ELR (cell line): ENCODE results near the gene COX8A.

ENCODE experiments used
- DNase-seq: peaks from one replicate; pipeline ENCODE4 v3.0.0-alpha.2; 2015; ENCODE audit warnings: low read depth

COX8A gene

DNA sequence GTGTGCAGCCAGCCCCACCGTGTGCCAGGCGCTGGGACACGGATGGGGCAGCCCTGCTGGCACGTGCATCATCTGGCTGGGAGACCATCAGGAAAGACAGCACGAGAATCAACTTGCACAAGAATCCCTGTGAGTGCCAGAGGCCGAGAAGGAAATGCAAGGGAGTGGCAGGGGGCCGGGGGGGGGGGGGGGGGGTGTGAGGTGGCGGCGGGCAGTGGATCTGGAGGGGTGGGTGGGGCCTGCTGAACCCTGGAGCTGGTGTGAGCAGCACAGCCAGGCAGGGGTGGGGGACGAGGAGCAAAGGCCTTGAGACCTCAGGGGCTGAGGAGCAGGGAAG lies 47.3 kb downstream of the COX8A start:
- no peak for DNase-seq

DNA sequence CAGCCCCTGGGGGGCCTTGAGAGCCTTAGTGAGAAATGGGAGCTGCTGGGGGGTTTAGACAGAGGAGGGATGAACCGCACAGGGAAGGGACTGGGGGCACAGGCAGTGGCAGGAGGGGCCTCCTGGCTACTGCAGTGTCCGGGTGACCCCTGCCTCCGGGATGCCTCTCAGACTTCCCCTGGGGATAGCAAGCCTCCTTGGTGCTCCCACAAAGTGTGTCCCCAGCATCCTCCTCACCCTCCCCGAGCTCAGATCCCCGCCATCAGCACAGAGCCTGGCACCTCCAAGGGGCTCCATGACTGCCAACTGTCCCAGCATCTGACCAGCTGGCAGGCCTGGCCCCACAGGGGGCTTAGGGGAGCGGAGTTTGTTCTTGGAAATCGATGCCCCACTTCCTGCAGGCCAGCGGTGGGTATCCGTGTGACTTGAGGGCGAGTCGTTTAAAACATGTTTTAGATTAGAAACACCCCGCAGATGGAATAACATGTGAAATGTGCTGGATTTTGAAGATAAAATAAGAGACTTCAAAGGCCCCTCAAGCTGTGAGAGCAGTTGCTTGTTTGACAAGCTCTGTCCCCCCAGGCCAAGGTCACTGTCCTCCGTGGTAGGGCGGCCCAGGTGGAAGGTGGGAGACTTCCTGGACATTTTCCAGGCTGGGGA lies 47.8 kb downstream of the COX8A start:
- DNase-seq = no peak

DNA sequence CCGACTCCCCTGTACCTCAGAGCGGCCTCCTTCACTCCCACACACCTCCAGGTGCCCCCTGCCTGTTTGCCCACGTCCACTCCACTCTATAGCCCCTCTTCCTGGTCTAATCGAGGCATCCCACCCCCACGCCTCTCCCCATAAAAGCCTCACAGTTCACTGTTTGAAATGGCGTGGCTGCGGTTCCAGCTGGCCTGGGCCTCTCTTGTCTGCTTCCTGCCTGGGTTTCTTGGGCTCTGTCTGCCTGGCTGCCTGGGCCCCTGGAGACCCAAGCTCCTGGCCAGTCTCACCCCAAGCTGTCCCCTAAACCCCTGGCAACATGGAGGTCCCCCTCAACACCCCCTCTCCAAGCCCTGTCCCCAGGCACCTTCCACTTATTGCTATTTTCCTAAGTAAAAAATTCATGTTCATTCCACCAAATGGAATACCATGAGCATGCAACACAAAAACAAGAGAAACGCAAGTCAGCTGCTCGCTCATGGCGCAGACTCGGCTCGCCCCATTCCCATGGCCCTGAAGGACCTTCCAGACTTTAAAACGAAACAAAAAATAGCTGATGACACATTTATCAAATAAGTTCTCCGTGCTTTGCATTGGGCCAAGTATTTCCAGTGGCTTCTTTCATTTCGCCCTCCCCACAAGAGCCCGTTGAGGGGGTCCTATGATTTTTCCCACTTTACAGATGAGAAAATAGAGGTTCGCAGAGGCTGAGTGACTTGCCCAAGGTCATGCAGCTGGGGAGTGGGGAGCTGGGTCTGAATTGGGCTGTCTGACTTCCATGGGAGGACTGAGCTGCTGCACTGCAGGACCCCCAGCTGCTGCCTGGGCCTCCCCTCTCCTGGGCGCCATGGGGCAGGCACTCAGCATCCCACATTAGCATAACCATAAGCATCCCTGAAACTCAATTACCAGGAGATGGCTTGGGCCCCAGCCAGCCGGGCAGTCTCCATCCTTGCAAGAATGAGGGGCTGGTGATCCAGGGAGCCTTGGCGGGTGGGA lies 49.6 kb downstream of the COX8A start:
- DNase-seq = no peak

DNA sequence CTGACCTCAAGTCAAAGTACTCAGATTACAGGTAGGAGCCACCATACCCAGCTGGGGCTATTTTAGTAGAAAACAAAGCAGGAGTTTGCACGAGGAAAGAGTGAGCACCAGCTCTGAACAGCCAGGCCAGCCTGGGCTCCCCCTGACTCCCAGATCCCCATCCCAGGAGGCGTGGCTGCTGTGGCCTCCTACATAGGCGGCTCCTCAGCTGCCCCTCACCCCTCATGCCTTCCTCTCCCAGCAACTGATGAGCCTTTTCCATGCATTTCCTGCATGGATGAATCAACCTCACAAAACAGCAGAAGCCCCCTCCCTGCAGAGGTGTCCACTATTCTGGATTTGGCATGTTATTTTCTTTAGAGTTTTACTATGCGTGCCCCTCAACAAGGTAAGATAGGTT lies 50.8 kb downstream of the COX8A start:
- DNase-seq = no peak
